ENCODE data around the gene TERB1.

The TERB1 gene

DNA sequence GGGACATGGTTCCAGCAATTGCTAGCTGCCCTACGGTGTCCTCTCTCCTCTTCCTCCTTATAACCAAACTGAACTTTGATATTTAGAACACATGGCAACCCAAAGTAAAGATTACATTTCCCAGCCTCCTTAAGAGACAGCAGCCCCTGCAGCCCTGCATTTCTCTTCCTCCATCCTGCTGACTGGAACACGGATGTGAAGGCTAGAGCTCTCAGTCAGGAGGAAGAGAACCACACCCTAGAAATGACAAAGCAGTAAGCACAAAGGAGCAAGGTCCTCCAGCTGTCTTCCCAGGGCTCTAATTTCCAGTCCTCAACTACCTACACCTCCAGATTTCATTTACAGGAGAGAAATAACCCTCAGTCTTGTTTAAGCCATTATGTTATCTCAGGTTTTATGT lies 60.9 kb downstream of the TERB1 start:
- FAIRE-seq: no peak
- TF ChIP-seq, protein P1, sequence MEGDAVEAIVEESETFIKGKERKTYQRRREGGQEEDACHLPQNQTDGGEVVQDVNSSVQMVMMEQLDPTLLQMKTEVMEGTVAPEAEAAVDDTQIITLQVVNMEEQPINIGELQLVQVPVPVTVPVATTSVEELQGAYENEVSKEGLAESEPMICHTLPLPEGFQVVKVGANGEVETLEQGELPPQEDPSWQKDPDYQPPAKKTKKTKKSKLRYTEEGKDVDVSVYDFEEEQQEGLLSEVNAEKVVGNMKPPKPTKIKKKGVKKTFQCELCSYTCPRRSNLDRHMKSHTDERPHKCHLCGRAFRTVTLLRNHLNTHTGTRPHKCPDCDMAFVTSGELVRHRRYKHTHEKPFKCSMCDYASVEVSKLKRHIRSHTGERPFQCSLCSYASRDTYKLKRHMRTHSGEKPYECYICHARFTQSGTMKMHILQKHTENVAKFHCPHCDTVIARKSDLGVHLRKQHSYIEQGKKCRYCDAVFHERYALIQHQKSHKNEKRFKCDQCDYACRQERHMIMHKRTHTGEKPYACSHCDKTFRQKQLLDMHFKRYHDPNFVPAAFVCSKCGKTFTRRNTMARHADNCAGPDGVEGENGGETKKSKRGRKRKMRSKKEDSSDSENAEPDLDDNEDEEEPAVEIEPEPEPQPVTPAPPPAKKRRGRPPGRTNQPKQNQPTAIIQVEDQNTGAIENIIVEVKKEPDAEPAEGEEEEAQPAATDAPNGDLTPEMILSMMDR (IDR thresholded peaks at IDR 0.05; ENCODE audit: insufficient read depth, missing control alignments): no peak
- no peak for DNase-seq (ENCODE audit: insufficient read length, low spot score)

DNA sequence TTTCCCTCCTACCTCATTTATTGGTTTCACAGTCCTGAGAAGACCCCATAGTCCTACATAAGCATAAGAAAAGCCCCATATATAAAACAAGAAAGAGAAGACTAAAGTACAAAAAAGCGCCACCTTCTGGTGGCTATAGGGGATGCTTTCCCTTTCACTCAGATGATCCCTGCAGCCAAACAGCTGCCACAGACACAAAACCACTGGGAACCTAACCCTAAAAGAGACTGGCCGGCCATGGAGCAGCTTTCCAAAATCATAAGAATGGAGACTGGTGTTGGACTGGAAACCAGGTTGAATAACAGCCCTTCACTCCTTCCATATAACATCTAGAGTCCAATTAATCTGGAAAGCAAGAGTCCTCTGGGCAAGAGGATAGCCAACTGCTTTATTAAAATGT lies 61.4 kb downstream of the TERB1 start:
- DNase-seq (ENCODE audit: insufficient read length, low spot score) (no peak), FAIRE-seq (no peak)
- TF ChIP-seq, protein P1 (IDR thresholded peaks at IDR 0.05; ENCODE audit: insufficient read depth, missing control alignments): peak; percentile 56

DNA sequence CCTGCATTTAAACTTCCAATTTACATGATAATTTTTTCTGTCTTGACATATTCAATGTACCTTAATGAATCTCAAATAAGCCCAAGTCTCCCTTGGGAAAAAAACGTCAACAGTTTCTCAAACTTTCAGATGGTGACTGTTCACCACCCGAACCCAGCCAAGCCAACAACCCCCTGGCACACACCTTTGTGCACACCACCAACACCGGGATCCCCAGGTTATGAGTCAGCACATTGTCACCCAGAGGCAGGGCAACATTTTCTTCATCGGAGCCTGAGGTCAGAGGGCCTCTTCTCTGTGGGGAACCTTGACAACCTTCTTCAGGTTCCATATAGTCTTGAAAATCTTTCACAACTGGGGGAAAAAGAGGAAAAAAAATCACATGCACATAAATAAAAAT lies 65.5 kb downstream of the TERB1 start:
- TF ChIP-seq, protein P1 (IDR thresholded peaks at IDR 0.05; ENCODE audit: insufficient read depth, missing control alignments): no peak
- no peak for FAIRE-seq
- DNase-seq (ENCODE audit: insufficient read length, low spot score): no peak

DNA sequence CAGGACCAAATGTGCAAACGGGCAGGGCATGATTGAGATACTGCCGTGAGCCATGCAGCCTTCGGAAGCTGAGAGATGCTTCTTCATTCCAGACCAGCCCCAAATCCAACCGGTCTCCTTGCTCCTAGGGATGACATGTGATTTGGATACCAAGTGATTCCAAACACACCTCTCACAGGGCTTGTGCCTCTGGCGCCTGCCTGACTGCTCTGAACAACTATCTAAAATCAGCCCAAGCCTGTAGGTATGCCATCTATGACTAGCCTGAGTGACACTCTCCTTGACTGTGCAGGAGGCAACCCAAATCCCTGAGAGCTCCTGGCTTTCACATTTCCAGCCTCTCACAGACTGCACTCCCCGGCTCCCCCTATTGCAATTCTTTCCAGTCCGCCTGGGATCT lies 70.3 kb downstream of the TERB1 start:
- DNase-seq (ENCODE audit: insufficient read length, low spot score) (no peak), FAIRE-seq (no peak)
- TF ChIP-seq, protein P1 (IDR thresholded peaks at IDR 0.05; ENCODE audit: insufficient read depth, missing control alignments): no peak

DNA sequence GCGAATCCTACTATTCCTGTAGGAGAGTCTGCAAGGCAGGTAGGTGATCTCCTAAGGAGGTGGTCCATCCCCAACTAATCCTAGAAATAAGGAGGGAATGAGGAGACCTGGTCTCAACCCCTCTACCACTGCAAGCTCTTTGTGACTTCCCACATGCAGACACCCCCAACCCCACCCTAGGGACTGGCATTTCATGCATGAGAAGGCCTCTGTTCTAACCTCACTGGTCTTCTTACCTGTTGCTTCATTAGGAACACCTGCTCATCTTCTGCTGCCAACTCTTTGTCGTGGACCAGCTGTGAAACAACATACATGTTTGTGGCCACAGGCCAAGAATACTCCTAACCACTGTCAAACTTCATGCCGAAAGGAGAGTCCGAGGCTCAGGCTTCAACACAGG lies 72.6 kb downstream of the TERB1 start:
- DNase-seq (ENCODE audit: insufficient read length, low spot score): no peak
- FAIRE-seq: no peak
- TF ChIP-seq, protein P1 (IDR thresholded peaks at IDR 0.05; ENCODE audit: insufficient read depth, missing control alignments): no peak

DNA sequence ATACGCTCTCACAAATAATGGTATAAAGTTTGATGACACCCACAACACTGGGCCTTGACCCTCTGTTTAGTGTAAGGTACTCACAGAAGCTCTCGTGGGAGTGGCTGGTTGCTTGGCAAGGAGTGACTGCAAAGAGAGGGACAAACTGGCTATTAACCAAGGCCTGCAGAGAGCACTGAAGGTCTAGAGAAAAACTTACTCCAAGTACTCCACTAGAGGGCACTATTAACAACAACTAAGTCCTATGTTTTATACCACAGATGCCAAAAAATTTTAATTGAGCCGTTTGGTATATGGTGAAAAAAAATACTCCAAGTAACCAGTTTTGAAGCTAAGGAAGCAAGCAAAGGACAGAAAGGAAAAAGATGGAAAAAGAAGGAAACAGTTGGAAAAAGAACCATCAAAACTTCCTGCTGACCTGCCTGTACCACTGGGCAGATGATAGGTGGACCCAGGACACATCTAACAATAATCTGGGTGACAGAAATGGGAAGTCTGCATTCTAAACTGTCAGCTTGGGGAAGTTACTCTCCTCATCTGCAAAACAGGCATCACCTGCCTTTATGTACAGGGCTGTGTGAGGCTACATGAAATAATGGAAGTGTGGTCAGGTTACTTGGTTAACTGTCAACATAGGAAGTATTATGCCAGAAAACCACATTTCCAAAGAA lies 73.1 kb downstream of the TERB1 start:
- no peak for DNase-seq (ENCODE audit: insufficient read length, low spot score)
- FAIRE-seq: no peak
- TF ChIP-seq, protein P1 (IDR thresholded peaks at IDR 0.05; ENCODE audit: insufficient read depth, missing control alignments): peak; percentile 56

DNA sequence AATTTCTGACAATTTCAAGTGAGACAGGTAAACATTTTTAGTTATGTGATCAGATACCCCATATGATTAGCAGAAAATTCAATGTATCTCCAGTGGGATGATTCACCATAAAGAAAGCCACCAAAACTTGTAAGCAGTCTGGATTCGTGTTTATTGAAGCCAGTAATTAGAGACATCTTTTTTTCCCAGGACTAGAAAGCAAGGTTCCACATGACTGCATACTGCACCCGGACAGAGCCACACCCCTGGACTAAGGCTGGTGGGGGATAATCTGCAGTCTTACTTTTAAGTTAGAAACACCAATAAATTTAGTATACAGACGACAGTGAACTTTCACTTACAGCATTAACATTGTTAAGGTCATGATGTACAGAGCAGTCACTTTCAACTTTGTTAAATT lies 80.6 kb downstream of the TERB1 start:
- TF ChIP-seq, protein P1 (IDR thresholded peaks at IDR 0.05; ENCODE audit: insufficient read depth, missing control alignments): no peak
- no peak for DNase-seq (ENCODE audit: insufficient read length, low spot score)
- no peak for FAIRE-seq

Measured in D721Med (cell line).